GM18870 (cell line): ENCODE measurements around the gene RPH3AL.

Experiments
- ATAC-seq: cut with Tn5 transposase; IDR thresholded peaks from one replicate; pipeline ENCODE4 v1.9.1; 2021; ENCODE audit warnings: moderate library complexity; ENCODE audit not compliant: unreplicated experiment

The RPH3AL gene

GRCh38 chr17:303168-303567, 49.4 kb downstream of the RPH3AL start:
- no peak for ATAC-seq

GRCh38 chr17:302300-302698, 50.3 kb downstream of the RPH3AL start:
- ATAC-seq = no peak

DNA sequence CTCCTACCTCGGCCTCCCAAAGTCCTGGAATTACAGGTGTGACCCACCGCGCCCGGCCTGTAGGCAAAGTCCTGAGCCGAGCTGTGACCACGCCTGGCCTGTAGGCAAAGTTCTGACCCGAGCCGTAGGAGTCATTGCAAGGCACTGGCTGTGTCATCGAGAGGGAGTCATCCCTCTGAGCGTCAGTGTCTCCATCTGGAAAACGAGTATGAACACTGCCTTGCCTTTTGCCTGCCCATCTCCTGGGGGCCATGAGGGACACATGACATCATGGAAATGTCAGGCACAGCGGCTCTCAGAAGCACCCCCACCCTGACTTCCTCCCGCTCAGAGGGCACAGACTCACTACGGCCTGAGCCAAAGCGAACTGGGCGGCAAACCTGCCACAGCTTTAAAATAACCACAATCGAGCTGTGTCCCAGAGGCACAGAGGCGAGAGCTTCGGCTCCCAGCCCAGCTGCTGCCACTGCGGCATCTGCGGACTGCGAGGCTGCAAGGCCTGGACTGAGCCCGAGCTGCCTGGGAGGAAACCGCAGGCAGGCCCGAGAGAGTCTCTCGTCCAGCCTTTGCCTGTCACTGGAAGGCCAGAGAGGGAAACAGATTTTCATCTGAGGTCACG, 50.8 kb downstream of the RPH3AL start:
- no peak for ATAC-seq

DNA sequence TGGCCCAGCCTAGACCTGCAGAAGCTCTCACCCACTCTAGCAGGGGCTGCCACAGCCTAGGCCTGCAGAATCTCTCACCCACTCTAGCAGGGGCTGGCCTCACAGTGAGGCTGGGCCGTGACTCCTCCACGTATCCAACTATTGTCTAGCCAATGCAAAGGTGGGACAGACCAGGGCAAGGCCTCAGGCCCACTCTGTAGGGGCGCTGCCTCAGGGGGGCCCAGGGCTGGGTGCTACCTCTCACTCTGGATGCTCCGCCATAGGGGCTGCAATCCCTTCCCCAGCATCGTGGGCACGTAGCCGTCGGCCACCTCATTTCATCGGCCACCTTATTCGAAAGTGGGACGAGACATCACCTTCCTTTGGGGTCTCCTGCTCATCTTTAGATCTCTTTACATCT, 51.7 kb downstream of the RPH3AL start:
- no peak for ATAC-seq

DNA sequence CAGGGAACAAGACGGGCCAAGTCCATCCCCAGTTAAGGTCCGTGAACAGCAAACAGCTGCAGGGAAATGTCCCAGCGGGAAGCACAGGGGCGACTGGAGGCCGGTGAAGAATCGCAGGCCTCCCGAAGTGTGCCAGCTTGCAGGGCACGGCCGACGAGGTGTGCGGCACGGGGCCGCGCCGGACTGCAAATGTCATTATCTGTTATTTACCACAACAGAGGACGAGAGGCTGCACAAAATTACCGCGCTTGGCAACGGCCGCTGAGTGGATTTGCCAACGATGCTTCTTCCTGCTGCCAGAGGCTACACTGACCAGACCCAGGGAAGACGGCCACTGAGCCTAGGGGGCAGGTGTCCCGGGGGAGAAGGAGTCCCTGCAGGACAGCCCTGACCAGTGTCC, 53.1 kb downstream of the RPH3AL start:
- ATAC-seq = no peak

GRCh38 chr17:298791-299450, 53.7 kb downstream of the RPH3AL start:
- ATAC-seq = no peak

DNA sequence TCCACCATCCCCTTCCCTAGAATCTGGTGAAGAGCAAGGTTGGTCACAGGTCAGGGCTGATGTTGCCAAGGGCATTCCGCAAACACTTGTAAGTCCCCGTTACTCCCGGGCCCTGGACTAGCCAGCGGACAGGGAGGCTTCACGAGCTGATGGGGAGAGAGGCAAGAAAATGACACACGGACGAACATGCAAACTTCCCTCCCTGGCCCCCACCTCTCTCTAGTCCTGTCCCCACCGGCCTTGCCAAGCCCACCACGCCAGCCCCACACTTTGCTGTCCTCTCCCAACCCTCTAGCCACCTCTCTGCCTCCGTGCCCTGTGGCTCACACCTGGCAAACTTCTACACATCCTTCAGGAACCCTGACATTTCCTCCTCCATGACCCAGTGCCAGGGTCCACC, 54.8 kb downstream of the RPH3AL start:
- ATAC-seq = no peak

DNA sequence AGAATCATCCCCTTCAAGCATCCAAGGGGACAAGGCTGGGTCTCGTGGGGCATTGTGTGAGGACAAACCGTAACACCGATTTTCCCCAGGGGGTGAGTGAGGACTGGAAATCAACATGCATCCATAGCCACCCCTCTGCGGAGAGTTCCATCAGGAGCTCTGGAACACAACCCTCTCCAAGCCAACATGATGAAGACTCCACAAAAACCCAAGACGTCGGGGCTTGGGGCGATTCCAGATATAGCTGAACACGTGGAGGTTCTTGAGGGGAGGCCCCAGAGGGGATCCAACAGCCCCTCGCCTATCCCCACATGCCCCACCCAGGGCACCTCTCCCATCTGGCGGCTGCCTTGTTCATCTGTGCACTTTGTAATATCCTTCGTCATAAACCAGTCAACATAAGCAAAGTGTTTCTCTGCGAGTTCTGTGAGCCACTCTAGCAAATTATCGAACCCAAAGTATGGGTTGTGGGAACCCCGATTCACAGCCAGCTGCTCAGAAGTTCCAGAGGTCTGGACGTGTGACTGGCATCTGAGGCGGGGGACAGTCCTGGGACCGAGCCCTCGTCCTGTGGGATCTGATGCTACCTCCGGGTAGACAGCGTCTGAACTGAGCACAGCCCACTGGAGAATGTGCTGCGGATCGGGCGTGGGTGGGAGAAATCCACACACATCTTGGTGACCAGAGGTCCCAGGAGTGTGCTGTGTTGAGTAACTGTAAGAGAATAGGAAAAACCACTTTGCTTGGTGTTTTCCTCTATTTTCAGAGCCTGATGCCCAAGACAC, 55.5 kb downstream of the RPH3AL start:
- no peak for ATAC-seq

- ATAC-seq = no peak
Observed at GRCh38 chr17:296379-296778, 56.2 kb downstream of the RPH3AL start.

- ATAC-seq = no peak
Observed at GRCh38 chr17:292531-293382, 59.9 kb downstream of the RPH3AL start.

GRCh38 chr17:292016-292415, 60.6 kb downstream of the RPH3AL start:
- no peak for ATAC-seq

DNA sequence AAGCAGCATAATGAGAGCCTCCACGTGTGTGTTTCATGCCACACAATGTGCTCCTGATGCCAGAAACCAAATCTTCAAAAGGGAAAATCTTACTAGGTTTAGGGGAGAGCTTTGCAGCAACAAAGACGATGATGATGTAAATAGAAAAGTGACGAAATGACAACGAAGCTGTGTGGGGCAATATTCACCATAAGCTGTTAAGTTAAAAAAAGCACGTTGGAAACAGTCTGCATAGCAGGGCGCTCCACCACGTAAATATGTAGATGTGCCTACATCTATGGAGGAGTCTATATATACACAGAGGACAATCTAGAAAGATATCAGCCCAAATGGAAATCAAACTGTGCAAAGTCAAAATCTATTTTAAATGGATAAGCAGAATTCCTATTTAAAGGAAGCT, 61.0 kb downstream of the RPH3AL start:
- ATAC-seq = no peak

GRCh38 chr17:290626-291025, 62.0 kb downstream of the RPH3AL start:
- ATAC-seq = no peak

GRCh38 chr17:290121-290521, 62.5 kb downstream of the RPH3AL start:
- no peak for ATAC-seq

DNA sequence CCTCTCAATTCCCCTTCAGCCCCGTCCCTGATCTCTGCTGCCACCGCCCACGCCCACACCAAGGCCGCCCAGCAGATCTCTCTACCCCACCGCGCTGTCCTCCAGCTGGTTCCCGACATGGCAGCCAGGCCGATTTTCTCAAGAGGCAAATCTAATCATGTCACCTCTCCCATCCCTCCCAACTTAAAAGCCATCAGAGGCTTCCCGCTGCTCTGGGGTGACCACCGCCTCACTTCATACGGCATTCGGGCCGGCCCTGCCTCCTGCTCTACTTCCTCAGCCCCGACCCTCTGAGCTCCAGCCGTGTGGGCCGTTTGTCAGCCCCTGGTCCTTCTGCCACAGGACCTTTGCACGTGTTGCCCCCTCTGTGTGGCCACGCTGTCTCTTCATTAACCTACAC, 63.2 kb downstream of the RPH3AL start:
- no peak for ATAC-seq

DNA sequence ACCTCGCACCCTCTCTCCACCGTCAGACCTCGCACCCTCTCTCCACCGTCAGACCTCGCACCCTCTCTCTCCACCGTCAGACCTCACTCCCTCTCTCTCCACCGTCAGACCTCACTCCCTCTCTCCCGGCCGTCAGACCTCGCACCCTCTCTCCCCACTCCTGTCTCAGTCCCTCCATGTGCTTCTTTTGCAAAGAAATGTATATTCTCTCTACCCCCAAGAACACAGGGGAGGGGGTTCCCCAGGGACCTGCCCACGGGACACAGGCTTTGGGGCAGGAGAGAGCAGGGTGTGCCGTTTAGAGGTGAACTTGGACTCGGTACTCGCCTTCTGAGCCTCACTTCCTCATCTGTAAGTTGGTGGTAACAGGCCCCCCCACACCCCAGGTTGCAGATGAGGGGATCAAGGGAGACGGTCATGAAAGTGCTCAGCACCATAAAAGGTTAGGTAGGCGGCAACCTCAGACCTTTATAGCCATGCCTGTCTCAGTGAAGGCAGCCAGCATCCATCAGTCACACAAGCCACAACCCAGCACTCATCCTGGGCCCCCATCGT, 63.7 kb downstream of the RPH3AL start:
- ATAC-seq = no peak

GRCh38 chr17:286571-286970, 66.0 kb downstream of the RPH3AL start:
- ATAC-seq = no peak

- ATAC-seq = no peak
Observed at GRCh38 chr17:285751-286422, 66.7 kb downstream of the RPH3AL start.

DNA sequence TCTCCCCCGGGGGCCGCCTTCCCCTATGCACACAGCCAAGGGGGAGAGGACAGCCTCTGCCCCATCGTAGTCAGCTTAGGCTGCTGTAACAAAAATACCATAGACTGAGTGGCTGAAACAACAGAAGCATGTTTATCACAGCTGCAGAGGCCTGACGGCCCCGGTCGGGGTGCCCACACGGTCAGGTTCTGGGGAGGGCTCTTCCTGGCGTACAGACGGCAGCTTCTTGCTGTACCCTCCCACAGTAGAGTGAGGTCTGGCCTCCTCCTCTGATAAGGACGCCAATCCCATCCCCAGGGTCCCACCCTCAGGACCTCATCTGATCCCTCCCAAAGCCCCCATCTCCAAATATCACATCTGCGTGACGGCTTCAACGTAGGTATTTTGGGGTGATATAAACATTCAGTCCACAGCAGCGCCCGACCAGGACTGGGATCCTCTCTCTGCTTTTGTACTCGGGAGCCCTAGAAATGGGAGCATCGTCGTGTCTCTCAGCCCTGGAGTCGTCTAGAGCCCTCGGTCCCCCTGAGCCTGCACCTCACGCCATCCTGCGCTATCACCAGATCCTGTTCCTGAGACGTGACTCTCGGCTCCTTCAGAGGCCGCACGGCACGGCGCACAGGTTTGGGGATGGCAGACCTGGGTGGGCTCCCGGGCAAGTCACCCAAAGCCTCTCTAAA, 67.8 kb downstream of the RPH3AL start:
- no peak for ATAC-seq
